ENCODE measurements around the gene GPR65. TPM values are rescaled to one million over a fixed set of nuclear protein-coding genes. Genes with fewer than 3 reads are reported as not detected.

Gene GPR65
- total and polyA plus RNA-seq, 10 of the 15 experiments (the other 5 are each of a cell fraction or from before 2014, with no cell fraction given) = 4.4 to 14.7 (median 9.4) TPM

DNA sequence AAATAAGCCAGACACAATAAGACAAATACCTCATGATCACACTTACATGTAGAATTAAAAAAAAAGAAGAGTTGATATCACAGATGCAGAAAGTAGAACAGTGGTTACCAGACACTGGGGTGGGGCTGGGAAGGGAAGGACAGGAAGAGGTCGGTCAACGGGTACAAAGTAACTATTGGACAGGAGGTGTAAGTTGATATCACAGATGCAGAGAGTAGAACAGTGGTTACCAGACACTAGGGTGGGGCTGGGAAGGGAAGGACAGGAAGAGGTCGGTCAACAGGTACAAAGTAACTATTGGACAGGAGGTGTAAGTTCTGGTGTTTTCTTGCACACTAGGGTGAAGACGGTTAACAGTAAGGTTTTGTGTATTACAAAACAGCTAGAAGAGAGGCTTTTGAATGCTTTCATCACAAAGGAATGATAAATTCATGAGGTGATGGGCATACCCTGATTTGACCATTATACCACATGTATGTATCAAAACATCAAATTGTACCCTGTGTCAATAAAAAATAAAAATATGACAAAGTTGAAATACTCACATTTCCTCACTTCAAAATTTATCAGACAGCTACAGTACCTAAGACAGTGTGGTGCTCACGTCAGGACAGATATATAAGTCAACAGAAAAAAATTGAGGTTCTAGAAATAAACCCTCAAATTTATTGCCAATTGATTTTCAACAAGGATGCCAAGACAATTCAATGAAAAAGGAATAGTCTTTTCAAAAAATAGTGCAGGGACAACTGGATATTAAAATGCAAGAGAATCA lies 44.7 kb upstream of the GPR65 start:
- no peak for ATAC-seq
- Histone ChIP-seq H3K4me1 (ENCODE audit: control insufficient read depth, insufficient read depth, low read length) (no peaks in the 10 kb centered on the region), H3K79me2 (ENCODE audit: control insufficient read depth, insufficient read depth, low read length) (no peaks in the 10 kb centered on the region), H3K4me2 (ENCODE audit: control insufficient read depth, insufficient read depth) (no peak overlapping the region), H3K9me3 (replicated peaks; ENCODE audit: control insufficient read depth, insufficient read depth, low read length) (no peaks in the 10 kb centered on the region; the same call in 2 of the 3 replicates), H3K27me3 (replicated peaks in 1 of 2; ENCODE audit: control insufficient read depth in 2 of 2, insufficient read depth in 2 of 2, low read length in 1 of 2) (no peaks in the 10 kb centered on the region), H2AFZ (ENCODE audit: control insufficient read depth, low read depth, low read length) (no peak overlapping the region), H3K27ac (ENCODE audit: control insufficient read depth, insufficient read depth) (no peak overlapping the region), H3K9ac (ENCODE audit: control insufficient read depth, insufficient read depth, low read length) (no peak overlapping the region), H3K4me3 (no peak overlapping the region), H4K20me1 (ENCODE audit: control insufficient read depth, insufficient read depth) (no peaks in the 10 kb centered on the region), H3K36me3 (ENCODE audit: control insufficient read depth in 2 of 2, insufficient read depth in 2 of 2, low read length in 1 of 2) (no peaks in the 10 kb centered on the region)
- TF ChIP-seq CREB1 (IDR thresholded peaks at IDR 0.05; ENCODE audit: low read depth) = no peak
- TF ChIP-seq BMI1 (IDR thresholded peaks at IDR 0.05; ENCODE audit: borderline replicate concordance) = no peak
- TF ChIP-seq, protein P1, sequence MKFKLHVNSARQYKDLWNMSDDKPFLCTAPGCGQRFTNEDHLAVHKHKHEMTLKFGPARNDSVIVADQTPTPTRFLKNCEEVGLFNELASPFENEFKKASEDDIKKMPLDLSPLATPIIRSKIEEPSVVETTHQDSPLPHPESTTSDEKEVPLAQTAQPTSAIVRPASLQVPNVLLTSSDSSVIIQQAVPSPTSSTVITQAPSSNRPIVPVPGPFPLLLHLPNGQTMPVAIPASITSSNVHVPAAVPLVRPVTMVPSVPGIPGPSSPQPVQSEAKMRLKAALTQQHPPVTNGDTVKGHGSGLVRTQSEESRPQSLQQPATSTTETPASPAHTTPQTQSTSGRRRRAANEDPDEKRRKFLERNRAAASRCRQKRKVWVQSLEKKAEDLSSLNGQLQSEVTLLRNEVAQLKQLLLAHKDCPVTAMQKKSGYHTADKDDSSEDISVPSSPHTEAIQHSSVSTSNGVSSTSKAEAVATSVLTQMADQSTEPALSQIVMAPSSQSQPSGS (IDR thresholded peaks at IDR 0.05; ENCODE audit: low read length) = no peak
- no peak for TF ChIP-seq CEBPZ (IDR thresholded peaks at IDR 0.05; ENCODE audit: low read depth, low read length)
- intact Hi-C loops (cut with micrococcal nuclease; ENCODE audit: unreplicated experiment) = no loop called here
- ChIA-PET POLR2A (no interaction called here), SMC1A (ENCODE audit: uncharacterized antibody, unreplicated experiment) (interaction anchor here (1.3 kb wide), 1 partner anchor 14 kb away, joined by 4 read pairs; no protein-coding TSS in a partner anchor), RAD21 (ENCODE audit: unreplicated experiment) (no interaction called here), CTCF (no interaction called here)
- DNase-seq (ENCODE audit: low read depth, low spot score) = no peak
- no TSS peak for BruUV-seq (replicated peaks)
- WGBS (ENCODE audit: insufficient coverage, insufficient replicate concordance, low lambda C conversion rate, missing lambda C conversion rate) = 82% methylated on average over 5 of the region's 5 CpGs
- in situ Hi-C loops (cut with MboI) = no loop called here
- no peak for FAIRE-seq

Data from GM12878 (cell line).